G401 (cell line): Measurements from ENCODE around the gene BRD4. TPM values are rescaled to one million over a fixed set of nuclear protein-coding genes. Genes with fewer than 3 reads are reported as not detected.
"Not testable (repeated sequence)": the region's sequence is repeated elsewhere in the genome, so short reads cannot be mapped to it uniquely, and the experiment has no call there.

Source experiments
- DNase-seq: peaks from one replicate; pipeline ENCODE4 v3.0.0-alpha.2; 2015; ENCODE audit warnings: low spot score
- in situ Hi-C: cut with HindIII; loops from 2 replicates; pipeline ENCODE4 v1.10.0; 2016; ENCODE audit warnings: low sequenced_read_pairs, mixed read lengths
- total RNA-seq: library from RNA; depleted of rRNA; stranded (reverse); fragments of >200 nt; shearing (Covaris generic); gene quantifications from 2 replicates; pipeline ENCODE4 v1.2.3, GENCODE V29; 2014

BRD4 gene
- total RNA-seq, 1 experiment from 2014 or later: 8.6 TPM

- in situ Hi-C loops, DNase-seq: not testable (repeated sequence)
Observed at GRCh38 chr19:15363791-15364190, 31.5 kb upstream of the BRD4 start.

GRCh38 chr19:15363048-15363447 is 30.7 kb upstream of the BRD4 start:
- in situ Hi-C loops, DNase-seq: not testable (repeated sequence)

GRCh38 chr19:15360015-15360414 is 27.7 kb upstream of the BRD4 start:
- DNase-seq, in situ Hi-C loops: not testable (repeated sequence)

- DNase-seq: no peak
- in situ Hi-C loops: no loop called here
Observed at GRCh38 chr19:15358918-15359317, 26.6 kb upstream of the BRD4 start.

GRCh38 chr19:15357906-15358305 is 25.6 kb upstream of the BRD4 start:
- no peak for DNase-seq
- in situ Hi-C loops: no loop called here

GRCh38 chr19:15354566-15355296 is 22.4 kb upstream of the BRD4 start:
- DNase-seq: no peak
- in situ Hi-C loops: no loop called here

- in situ Hi-C loops: no loop called here
- no peak for DNase-seq
Observed at GRCh38 chr19:15353908-15354307, 21.6 kb upstream of the BRD4 start.

- DNase-seq, in situ Hi-C loops: not testable (repeated sequence)
Observed at GRCh38 chr19:15352535-15352934, 20.2 kb upstream of the BRD4 start.

- DNase-seq, in situ Hi-C loops: not testable (repeated sequence)
Observed at GRCh38 chr19:15341328-15341727, 9.0 kb upstream of the BRD4 start.

- in situ Hi-C loops: no loop called here
- DNase-seq: no peak
Observed at GRCh38 chr19:15340086-15340485, 7.7 kb upstream of the BRD4 start.

GRCh38 chr19:15337202-15337601 is 4.9 kb upstream of the BRD4 start:
- DNase-seq: no peak
- in situ Hi-C loops: no loop called here

- DNase-seq, in situ Hi-C loops: not testable (repeated sequence)
Observed at GRCh38 chr19:15335992-15336391, 3.7 kb upstream of the BRD4 start.

- no peak for DNase-seq
- in situ Hi-C loops: no loop called here
Observed at GRCh38 chr19:15331419-15332310, 674 bp downstream of the BRD4 start.

GRCh38 chr19:15330801-15331418 is 1.4 kb downstream of the BRD4 start:
- in situ Hi-C loops: no loop called here
- DNase-seq: no peak

GRCh38 chr19:15328312-15328711 is 4.0 kb downstream of the BRD4 start:
- DNase-seq: no peak
- in situ Hi-C loops: loop anchor here (5.0 kb wide), 1 partner anchor 46 kb away; no protein-coding TSS in a partner anchor

GRCh38 chr19:15324791-15325519 is 7.4 kb downstream of the BRD4 start:
- in situ Hi-C loops: loop anchor here (5.0 kb wide), 1 partner anchor 43 kb away; no protein-coding TSS in a partner anchor
- no peak for DNase-seq

- DNase-seq: no peak
- in situ Hi-C loops: no loop called here
Observed at GRCh38 chr19:15323496-15324235, 8.7 kb downstream of the BRD4 start.

GRCh38 chr19:15321739-15322138 is 10.6 kb downstream of the BRD4 start:
- DNase-seq: no peak
- in situ Hi-C loops: no loop called here
